ENCODE data around the gene NT5C2. TPM values are rescaled to one million over a fixed set of nuclear protein-coding genes. Genes with fewer than 3 reads are reported as not detected.

The NT5C2 gene
- total RNA-seq (80.8 and 91.0 TPM in 2 replicates), polyA plus RNA-seq (38.6 and 53.6 TPM in 2 replicates), polyA minus RNA-seq (16.6 and 38.4 TPM in 2 replicates)
- 62.6 TPM for total RNA-seq (2013)

DNA sequence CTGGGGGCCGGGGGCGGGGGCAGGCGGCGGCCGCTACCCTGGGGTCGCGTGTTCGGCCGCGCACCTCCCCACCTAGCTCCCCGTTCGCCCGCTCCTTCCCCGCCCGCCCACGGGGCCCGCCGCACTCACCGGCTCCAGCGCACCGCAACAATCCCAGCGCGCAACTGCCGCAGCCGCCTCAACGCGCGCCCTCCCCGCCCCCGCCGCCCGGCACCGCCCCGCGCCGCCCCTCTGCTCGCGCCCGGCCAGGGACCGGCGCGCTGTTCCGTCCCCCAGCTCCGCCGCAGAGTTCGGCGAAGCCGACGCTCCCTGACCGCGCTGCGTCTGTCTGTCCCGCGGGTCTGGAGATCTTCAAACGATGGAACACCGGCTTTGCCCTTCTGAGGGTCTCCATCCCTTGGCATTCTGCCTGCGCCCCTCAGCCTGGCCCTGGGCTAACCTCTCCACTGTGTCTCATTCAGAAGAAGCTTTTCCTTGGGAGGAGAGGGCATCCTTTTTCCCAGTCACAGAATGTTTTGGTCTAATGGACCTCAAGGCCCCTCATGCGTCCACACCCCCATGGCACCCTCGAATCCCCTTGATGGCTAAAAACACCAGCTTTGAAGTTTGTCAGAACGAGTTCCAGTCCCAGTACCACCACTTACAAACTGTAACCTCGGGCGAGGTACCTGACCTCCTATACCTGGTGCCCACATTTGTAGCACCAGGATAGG is at the start of gene NT5C2:
TSS of gene NT5C2 (minus strand) at position 166 of the 713 bp plus-strand sequence. CDS start 18,314 bp downstream, outside the sequence.
- CTCF ChIA-PET, result interaction anchor here (0.5 to 2.1 kb wide), 5 partner anchors 10 to 51 kb away, joined by 3 to 9 read pairs (median 4); no protein-coding TSS in a partner anchor
- no peaks in the 10 kb centered on the region for H3K27me3 ChIP-seq (replicated peaks in 1 of 4; ENCODE audit: control extremely low read depth in 1 of 4, control insufficient read depth in 3 of 4, insufficient read depth in 4 of 4, low read length in 3 of 4)

More for the DNA sequence above, at the start of gene NT5C2:
- H3K4me3 ChIP-seq (ENCODE audit: control extremely low read depth in 1 of 5, extremely low read depth in 1 of 5, insufficient read depth in 1 of 5, low read depth in 2 of 5, low read length in 4 of 5), result peak within 1 kb of the TSS; percentile 70 to 93 (median 92)
- H4K20me1 ChIP-seq (ENCODE audit: control insufficient read depth, insufficient read depth, low read length, poor library complexity, severe bottlenecking), result peaks cover 15% of the 10 kb centered on the region
- DNase-seq (peak; percentile 85), ATAC-seq (ENCODE audit: low read depth) (peak; percentile 85)
- H3K9me3 Mint-ChIP-seq (ENCODE audit: insufficient read depth), result no peaks in the 10 kb centered on the region
- peak within 1 kb of the TSS; percentile 86 to 87 for H3K27ac ChIP-seq (ENCODE audit: low read length in 2 of 2)
- H3K4me1 Mint-ChIP-seq, result peaks cover 39% of the 10 kb centered on the region
- POLR2A ChIA-PET, result interaction anchor here (0.6 to 2.9 kb wide), 8 partner anchors 11 to 1350 kb away, joined by 3 to 23 read pairs (median 4); partner anchors contain the start of genes CNNM2 and KCNIP2
- TF ChIP-seq CTCF (IDR thresholded peaks at IDR 0.05) (no peak), EZH2 (IDR thresholded peaks at IDR 0.05; ENCODE audit: borderline replicate concordance, insufficient read depth, low read depth, low read length, poor library complexity, severe bottlenecking) (no peak)
- intact Hi-C loops (cut with micrococcal nuclease), result loop anchor here (2.0 to 5.0 kb wide), 3 partner anchors 16 to 691 kb away; partner anchors contain the start of genes ACTR1A and SUFU
- peak within 1 kb of the TSS; percentile 85 for H3K9ac ChIP-seq (ENCODE audit: low read length)
- 5% methylated on average over 60 of the region's 62 CpGs for WGBS (ENCODE audit: insufficient coverage)
- peaks cover 45% of the 10 kb centered on the region for H3K79me2 ChIP-seq (ENCODE audit: control insufficient read depth, insufficient read depth, low read length)
- H2AFZ ChIP-seq (ENCODE audit: insufficient read depth, low read depth, low read length, poor library complexity, severe bottlenecking), result peak within 1 kb of the TSS; percentile 88
- H3K27me3 Mint-ChIP-seq, result no peaks in the 10 kb centered on the region
- no peaks in the 10 kb centered on the region for H3K36me3 ChIP-seq (replicated peaks in 1 of 2; ENCODE audit: control extremely low read depth in 1 of 2, control insufficient read depth in 1 of 2, extremely low read depth in 1 of 2, insufficient read depth in 2 of 2, low read length in 1 of 2)
- H3K9me3 ChIP-seq (ENCODE audit: control extremely low read depth in 1 of 3, control insufficient read depth in 2 of 3, insufficient read depth in 1 of 3, low read length in 2 of 3), result no peaks in the 10 kb centered on the region
- peaks cover 20 to 29% of the 10 kb centered on the region in 2 donors for H3K4me1 ChIP-seq (ENCODE audit: control insufficient read depth in 2 of 2, insufficient read depth in 2 of 2, low read length in 2 of 2)
- peak within 1 kb of the TSS; percentile 75 for H3K4me2 ChIP-seq (replicated peaks; ENCODE audit: low read depth, low read length, poor library complexity, severe bottlenecking)
- peak within 1 kb of the TSS; percentile 98 for H3K27ac Mint-ChIP-seq
- peak within 1 kb of the TSS; percentile 99 for H3K4me3 Mint-ChIP-seq

Measured in B cell (primary cell).